IMR-90 (cell line): ENCODE results near the gene EBF3. TPM values are rescaled to one million over a fixed set of nuclear protein-coding genes. Genes with fewer than 3 reads are reported as not detected.

Source experiments
- ATAC-seq: fragments of 200-7000 bp; cut with Tn5 transposase; 2 replicates; pipeline ENCODE4 v1.9.1; 2020; ENCODE audit warnings: low read depth, mild to moderate bottlenecking, moderate library complexity
- BruUV-seq: library from RNA; stranded (reverse); fragments of 400-500 nt; replicated peaks from 2 replicates; lab custom pipeline; 2021; lab: Mats Ljungman, UMichigan
- CTCF ChIA-PET: fragments of 300-600 bp; formaldehyde crosslinking; extraction: SDS; loops from one replicate; lab custom pipeline; 2021; ENCODE audit warnings: antibody characterized with exemption; lab: Yijun Ruan, JAX
- POLR2A ChIA-PET: fragments of 300-600 bp; sonication (Branson Sonifier 250); formaldehyde crosslinking; loops from one replicate; lab custom pipeline; 2022; ENCODE audit warnings: antibody characterized with exemption; ENCODE audit not compliant: unreplicated experiment; lab: Charles Lee
- DNase-seq: peaks from one replicate; pipeline ENCODE4 v3.0.0; 2013
- H2AFZ ChIP-seq: replicated peaks from 2 replicates; pipeline ENCODE3; 2013; ENCODE audit warnings: low read length, mild to moderate bottlenecking; ENCODE audit not compliant: poor library complexity
- H2AK5ac ChIP-seq: 2 replicates; pipeline ENCODE4 v1.6.1; 2013; ENCODE audit warnings: low read depth, low read length, inconsistent platforms
- H2AK9ac ChIP-seq: replicated peaks from 2 replicates; pipeline ENCODE3; 2013; ENCODE audit warnings: mild to moderate bottlenecking, low read depth, low read length, moderate library complexity; ENCODE audit not compliant: poor library complexity
- H2BK120ac ChIP-seq: 2 replicates; pipeline ENCODE4 v1.6.1; 2013; ENCODE audit warnings: low read depth, low read length, inconsistent platforms
- H2BK15ac ChIP-seq: 3 replicates; pipeline ENCODE4 v1.6.1; 2013; ENCODE audit warnings: low read depth, low read length, inconsistent platforms
- H2BK20ac ChIP-seq: 2 replicates; pipeline ENCODE4 v1.6.1; 2013; ENCODE audit warnings: low read depth, mild to moderate bottlenecking, inconsistent platforms, low read length, moderate library complexity
- H2BK5ac ChIP-seq: 2 replicates; pipeline ENCODE4 v1.6.1; 2013; ENCODE audit warnings: mild to moderate bottlenecking, low read depth, low read length, inconsistent platforms; ENCODE audit not compliant: poor library complexity, severe bottlenecking
- H3K14ac ChIP-seq: replicated peaks from 2 replicates; pipeline ENCODE4 v1.6.1; 2013; ENCODE audit warnings: low read depth, low read length, inconsistent platforms
- H3K18ac ChIP-seq: 2 replicates; pipeline ENCODE4 v1.6.1; 2013; ENCODE audit warnings: low read depth, low read length, control low read depth
- H3K23ac ChIP-seq: 2 replicates; pipeline ENCODE4 v1.6.1; 2013; ENCODE audit warnings: low read depth, low read length, inconsistent platforms
- H3K27ac ChIP-seq: 2 replicates; pipeline ENCODE4 v1.5.1; 2013; ENCODE audit warnings: mild to moderate bottlenecking, control low read depth, low read length; ENCODE audit not compliant: insufficient read depth
- H3K27me3 ChIP-seq: 2 replicates; pipeline ENCODE4 v1.6.1; 2013; ENCODE audit warnings: low read length; ENCODE audit not compliant: control insufficient read depth, insufficient read depth
- H3K36me3 ChIP-seq: 2 replicates; pipeline ENCODE4 v1.6.1; 2013; ENCODE audit warnings: low read length, mixed read lengths; ENCODE audit not compliant: control insufficient read depth, insufficient read depth
- H3K4ac ChIP-seq: 2 replicates; pipeline ENCODE4 v1.6.1; 2013; ENCODE audit warnings: low read depth, low read length, inconsistent platforms
- H3K4me1 ChIP-seq: 2 replicates; pipeline ENCODE4 v1.6.1; 2013; ENCODE audit warnings: low read length, mixed read lengths; ENCODE audit not compliant: control insufficient read depth, insufficient read depth
- H3K4me2 ChIP-seq: 2 replicates; pipeline ENCODE4 v1.6.1; 2013; ENCODE audit warnings: low read depth, mild to moderate bottlenecking, control low read depth, low read length, moderate library complexity
- H3K4me3 ChIP-seq: 2 replicates; pipeline ENCODE4 v1.5.1; 2013; ENCODE audit warnings: low read depth, mild to moderate bottlenecking, control low read depth, low read length, moderate library complexity; ENCODE audit not compliant: insufficient read depth
- H3K56ac ChIP-seq: 2 replicates; pipeline ENCODE4 v1.6.1; 2013; ENCODE audit warnings: low read length, inconsistent platforms; ENCODE audit not compliant: insufficient read depth; ENCODE audit errors: extremely low read depth
- H3K79me1 ChIP-seq, 2 experiments: 2 replicates each; pipeline ENCODE4 v1.6.1; 2013; ENCODE audit warnings: low read length in 2 of 2, inconsistent platforms in 1 of 2, low read depth in 1 of 2
- H3K9ac ChIP-seq: 2 replicates; pipeline ENCODE4 v1.6.1; 2013; ENCODE audit warnings: low read depth, low read length, control low read depth
- H3K9me1 ChIP-seq: 2 replicates; pipeline ENCODE4 v1.6.1; 2013; ENCODE audit warnings: low read length, inconsistent platforms; ENCODE audit not compliant: insufficient read depth
- H3K9me3 ChIP-seq: 2 replicates; pipeline ENCODE4 v1.6.1; 2013; ENCODE audit warnings: low read length; ENCODE audit not compliant: control insufficient read depth, insufficient read depth
- H4K20me1 ChIP-seq: 2 replicates; pipeline ENCODE4 v1.6.1; 2013; ENCODE audit warnings: low read length, inconsistent platforms; ENCODE audit not compliant: insufficient read depth
- H4K5ac ChIP-seq: 2 replicates; pipeline ENCODE4 v1.6.1; 2013; ENCODE audit warnings: mild to moderate bottlenecking, low read depth, low read length, control low read depth
- H4K8ac ChIP-seq, 2 experiments: 2 replicates each; pipeline ENCODE4 v1.6.1; 2013; ENCODE audit warnings: low read depth in 2 of 2, low read length in 2 of 2, control low read depth in 1 of 2, inconsistent platforms in 1 of 2
- H4K91ac ChIP-seq: 2 replicates; pipeline ENCODE4 v1.6.1; 2013; ENCODE audit warnings: low read depth, low read length, inconsistent platforms; ENCODE audit not compliant: insufficient read depth
- CHD1 ChIP-seq: IDR thresholded peaks from 2 replicates; pipeline ENCODE4 v1.6.1; 2012; ENCODE audit warnings: low read depth, low read length, improper control_type of control experiment
- MXI1 ChIP-seq: IDR thresholded peaks from 2 replicates; pipeline ENCODE4 v1.6.1; 2012; ENCODE audit warnings: low read depth, mild to moderate bottlenecking, low read length, moderate library complexity, borderline replicate concordance
- WGBS, 2 experiments: methylation state at CpG; one replicate each; pipeline versions ENCODE4 v1.1.5 to v1.1.7; 2013; ENCODE audit warnings: missing lambda C conversion rate in 2 of 2; ENCODE audit not compliant: insufficient read length in 1 of 2; ENCODE audit errors: extremely low coverage in 2 of 2; 5-methylcytosine and 5-hydroxymethylcytosine counted together
- dilution Hi-C: fragments of 300-500 bp; cut with HindIII; formaldehyde crosslinking; loops from one replicate; pipeline ENCODE4 v1.14.3; 2018; ENCODE audit warnings: low sequenced_read_pairs; ENCODE audit not compliant: unreplicated experiment
- in situ Hi-C: fragments of 300-500 bp; cut with MboI; formaldehyde crosslinking; loops from 3 replicates; pipeline ENCODE4 v1.14.3; 2019; ENCODE audit warnings: low sequenced_read_pairs, inconsistent platforms, mixed read lengths
- intact Hi-C: fragments of 100-400 bp; cut with micrococcal nuclease; formaldehyde crosslinking; loops from 2 replicates; pipeline ENCODE4 v1.10.0; 2022
- polyA plus RNA-seq, 3 experiments: library from polyadenylated mRNA; depleted of rRNA; stranded (reverse); fragments of >200 nt; gene quantifications; 2 replicates each; pipeline ENCODE4 v1.2.3, GENCODE V29; 2012; ENCODE audit warnings: low replicate concordance in 1 of 3
- total RNA-seq: library from RNA; depleted of rRNA; stranded (reverse); fragments of >200 nt; gene quantifications from 2 replicates; pipeline ENCODE4 v1.2.3, GENCODE V29; 2012
- TF ChIP-seq, protein P1 (sequence below): conservative IDR thresholded peaks from 2 replicates; pipeline ENCODE4 v1.5.1; 2012; ENCODE audit warnings: mild to moderate bottlenecking, low read depth, low read length, improper control_type of control experiment
- TF ChIP-seq, protein P2 (sequence below): fragments of 150-350 bp; IDR thresholded peaks from 2 replicates; pipeline ENCODE4 v1.6.1; 2016; ENCODE audit warnings: low read depth, mild to moderate bottlenecking, low read length, moderate library complexity, borderline replicate concordance

EBF3 gene
- total and polyA plus RNA-seq, 2 of the 4 experiments (the other 2 are of a cell fraction): 0.36 to 0.70 TPM

DNA sequence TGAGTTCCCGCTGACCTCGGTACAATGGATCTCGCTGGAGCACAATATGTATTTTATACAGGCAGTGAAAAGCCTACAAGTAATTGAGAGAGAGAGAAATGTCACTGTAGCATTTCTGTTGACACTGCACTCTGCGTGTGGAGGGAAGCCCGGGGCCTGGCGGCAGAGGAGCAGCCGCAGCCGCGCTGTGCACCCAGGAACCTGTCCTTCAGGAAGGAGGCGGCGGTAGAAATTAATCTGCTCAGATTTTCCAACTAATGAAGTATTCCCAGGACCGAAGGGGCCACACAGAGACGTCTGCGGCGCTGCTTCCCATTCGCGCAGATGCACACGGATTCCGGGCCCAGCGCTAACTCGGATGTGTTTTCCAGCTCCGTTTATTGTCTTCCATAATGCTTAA is 170.1 kb downstream of the EBF3 start:
- no peak overlapping the region for H3K4me2 ChIP-seq
- H3K4ac ChIP-seq: no peak overlapping the region
- no peaks in the 10 kb centered on the region for H3K9me1 ChIP-seq
- H3K9ac ChIP-seq: no peak overlapping the region
- in situ Hi-C loops: no loop called here
- no peak overlapping the region for H3K14ac ChIP-seq
- H3K18ac ChIP-seq: no peak overlapping the region
- H2BK5ac ChIP-seq: no peak overlapping the region
- no peak overlapping the region for H4K91ac ChIP-seq
- H2AK9ac ChIP-seq: no peak overlapping the region
- no peak overlapping the region for H2BK15ac ChIP-seq
- TF ChIP-seq, protein P1, sequence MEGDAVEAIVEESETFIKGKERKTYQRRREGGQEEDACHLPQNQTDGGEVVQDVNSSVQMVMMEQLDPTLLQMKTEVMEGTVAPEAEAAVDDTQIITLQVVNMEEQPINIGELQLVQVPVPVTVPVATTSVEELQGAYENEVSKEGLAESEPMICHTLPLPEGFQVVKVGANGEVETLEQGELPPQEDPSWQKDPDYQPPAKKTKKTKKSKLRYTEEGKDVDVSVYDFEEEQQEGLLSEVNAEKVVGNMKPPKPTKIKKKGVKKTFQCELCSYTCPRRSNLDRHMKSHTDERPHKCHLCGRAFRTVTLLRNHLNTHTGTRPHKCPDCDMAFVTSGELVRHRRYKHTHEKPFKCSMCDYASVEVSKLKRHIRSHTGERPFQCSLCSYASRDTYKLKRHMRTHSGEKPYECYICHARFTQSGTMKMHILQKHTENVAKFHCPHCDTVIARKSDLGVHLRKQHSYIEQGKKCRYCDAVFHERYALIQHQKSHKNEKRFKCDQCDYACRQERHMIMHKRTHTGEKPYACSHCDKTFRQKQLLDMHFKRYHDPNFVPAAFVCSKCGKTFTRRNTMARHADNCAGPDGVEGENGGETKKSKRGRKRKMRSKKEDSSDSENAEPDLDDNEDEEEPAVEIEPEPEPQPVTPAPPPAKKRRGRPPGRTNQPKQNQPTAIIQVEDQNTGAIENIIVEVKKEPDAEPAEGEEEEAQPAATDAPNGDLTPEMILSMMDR: no peak
- no peak for TF ChIP-seq CHD1
- TF ChIP-seq MXI1: no peak
- TF ChIP-seq, protein P2, sequence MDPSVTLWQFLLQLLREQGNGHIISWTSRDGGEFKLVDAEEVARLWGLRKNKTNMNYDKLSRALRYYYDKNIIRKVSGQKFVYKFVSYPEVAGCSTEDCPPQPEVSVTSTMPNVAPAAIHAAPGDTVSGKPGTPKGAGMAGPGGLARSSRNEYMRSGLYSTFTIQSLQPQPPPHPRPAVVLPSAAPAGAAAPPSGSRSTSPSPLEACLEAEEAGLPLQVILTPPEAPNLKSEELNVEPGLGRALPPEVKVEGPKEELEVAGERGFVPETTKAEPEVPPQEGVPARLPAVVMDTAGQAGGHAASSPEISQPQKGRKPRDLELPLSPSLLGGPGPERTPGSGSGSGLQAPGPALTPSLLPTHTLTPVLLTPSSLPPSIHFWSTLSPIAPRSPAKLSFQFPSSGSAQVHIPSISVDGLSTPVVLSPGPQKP: no peak
- H3K27ac ChIP-seq: no peak overlapping the region
- BruUV-seq: no TSS peak
- WGBS, 2 experiments: 80% methylated on average over 7 of the region's 22 CpGs; no CpG with 5 or more reads in 1 of the 2 experiments
- CTCF ChIA-PET: no interaction called here
- intact Hi-C loops: no loop called here
- H3K4me1 ChIP-seq: no peaks in the 10 kb centered on the region
- ATAC-seq: no peak
- no peaks in the 10 kb centered on the region for H3K27me3 ChIP-seq
- dilution Hi-C loops: no loop called here
- DNase-seq: no peak
- no peak overlapping the region for H3K56ac ChIP-seq
- H3K4me3 ChIP-seq: no peak overlapping the region
- H2BK120ac ChIP-seq: no peak overlapping the region
- POLR2A ChIA-PET: interaction anchor here (0.6 kb wide), 1 partner anchor 169 kb away, joined by 3 read pairs; no protein-coding TSS in a partner anchor
- H2BK20ac ChIP-seq: no peak overlapping the region
- H3K36me3 ChIP-seq: no peaks in the 10 kb centered on the region
- no peaks in the 10 kb centered on the region for H4K20me1 ChIP-seq
- peaks cover 27% of the 10 kb centered on the region for H3K9me3 ChIP-seq
- H3K23ac ChIP-seq: no peak overlapping the region
- H2AFZ ChIP-seq: no peak overlapping the region
- H4K8ac ChIP-seq: no peak overlapping the region
- H4K5ac ChIP-seq: no peak overlapping the region
- no peak overlapping the region for H2AK5ac ChIP-seq
- no peaks in the 10 kb centered on the region for H3K79me1 ChIP-seq
